Left lung (tissue), 14 donors: ENCODE data around the gene UBQLN4. TPM values are rescaled to one million over a fixed set of nuclear protein-coding genes. Genes with fewer than 3 reads are reported as not detected.

ENCODE experiments used
- ATAC-seq: fragments of 200-7000 bp; cut with Tn5 transposase; one replicate; pipeline ENCODE4 v1.9.1; 2020; ENCODE audit warnings: moderate library complexity
- DNase-seq, 4 donors: peaks; one replicate each; pipeline ENCODE4 v3.0.0-alpha.2; 2013 to 2020
- H3K27ac ChIP-seq, 2 donors: fragments of 200-600 bp; sonication (generic) in 1 of 2; one replicate each; pipeline versions ENCODE4 v1.5.0 to v1.8.0; 2020 to 2021
- H3K27me3 ChIP-seq, 2 donors: fragments of 200-600 bp; sonication (generic) in 1 of 2; one replicate each; pipeline versions ENCODE4 v1.5.0 to v1.8.0; 2020 to 2021
- H3K36me3 ChIP-seq, 2 donors: fragments of 200-600 bp; sonication (generic) in 1 of 2; one replicate each; pipeline versions ENCODE4 v1.5.0 to v1.8.0; 2020 to 2021
- H3K4me1 ChIP-seq, 2 donors: fragments of 200-600 bp; one replicate each; pipeline ENCODE4 v1.8.0; 2021
- H3K4me3 ChIP-seq, 2 donors: fragments of 200-600 bp; sonication (generic) in 1 of 2; one replicate each; pipeline versions ENCODE4 v1.5.0 to v1.8.0; 2020 to 2021; ENCODE audit warnings: mild to moderate bottlenecking in 1 of 2
- H3K9me3 ChIP-seq, 2 donors: fragments of 200-600 bp; sonication (generic) in 1 of 2; one replicate each; pipeline versions ENCODE4 v1.5.0 to v1.8.0; 2020 to 2021
- intact Hi-C, 2 donors: fragments of 100-400 bp; cut with DNase I; formaldehyde crosslinking; loops; one replicate each; pipeline versions ENCODE4 v1.11.2 to v1.14.2; 2022
- long read RNA-seq, 12 donors: library from polyadenylated mRNA in 2 of 12; unstranded in 2 of 12; transcript quantifications; one replicate each; pipeline ENCODE4 v2.0.0 and lab custom pipeline, GENCODE V29; 2019 to 2026
- polyA plus RNA-seq, 6 donors: library from polyadenylated mRNA; unstranded; fragments of 120-200 nt; gene quantifications; one replicate each; pipeline ENCODE4 v1.2.1, GENCODE V29; 2013; ENCODE audit not compliant: insufficient read length in 6 of 6
- total RNA-seq, 2 donors: library from RNA; stranded (reverse); fragmentation: NEBNext Ultra II Directional; extraction: Animal tissue kit (Norgen Biotek cat#: 25700); gene quantifications; one replicate each; pipeline ENCODE4 v1.2.1, GENCODE V29; 2021
- TF ChIP-seq, protein P1 (sequence below), 2 donors: fragments of 200-600 bp; sonication (generic) in 1 of 2; IDR thresholded peaks; one replicate each; pipeline versions ENCODE4 v1.5.0 to v1.8.0; 2021; ENCODE audit warnings: antibody characterized with exemption in 2 of 2
- donor health status: DM: no; HTN: yes; CAD: no.
- donor health status: DM: no; HTN: no; CAD: no.

Gene UBQLN4
- total RNA-seq, result 10 to 100 TPM; 28.7 to 35.9 TPM
- polyA plus RNA-seq, result 10 to 100 TPM; 60.8 to 71.8 (median 62.5) TPM
- long read RNA-seq, donor 1, transcript UBQLN4-201 (11 exons, 3,576 nt), result major isoform, 6 of 98 reads
- long read RNA-seq, donor 1, partial matches to known transcripts, result 92 of 98 reads
- long read RNA-seq, donor 1, other reads (novel, unspliced or antisense), result 0 of 98 reads
- long read RNA-seq, donor 2, transcript UBQLN4-201 (11 exons, 3,576 nt), result major isoform, 5 of 57 reads
- long read RNA-seq, donor 2, partial matches to known transcripts, result 51 of 57 reads
- long read RNA-seq, donor 2, other reads (novel, unspliced or antisense), result 0 of 57 reads
- long read RNA-seq, donor 3, transcript UBQLN4-201 (11 exons, 3,576 nt), result major isoform, 6 of 6 reads
- long read RNA-seq, donor 3, partial matches to known transcripts, result 0 of 6 reads
- long read RNA-seq, donor 3, other reads (novel, unspliced or antisense), result 0 of 6 reads
- long read RNA-seq, donor 4, partial matches to known transcripts, result 0 of 4 reads
- long read RNA-seq, donor 4, other reads (novel, unspliced or antisense), result 4 of 4 reads
- long read RNA-seq, donor 5, transcript UBQLN4-201 (11 exons, 3,576 nt), result major isoform, 5 of 29 reads
- long read RNA-seq, donor 5, partial matches to known transcripts, result 22 of 29 reads
- long read RNA-seq, donor 5, other reads (novel, unspliced or antisense), result 0 of 29 reads
- long read RNA-seq, donor 6, partial matches to known transcripts, result 11 of 14 reads
- long read RNA-seq, donor 6, other reads (novel, unspliced or antisense), result 0 of 14 reads
- long read RNA-seq, donor 7, partial matches to known transcripts, result 0 of 4 reads
- long read RNA-seq, donor 7, other reads (novel, unspliced or antisense), result 0 of 4 reads
- long read RNA-seq, donor 8, transcript UBQLN4-201 (11 exons, 3,576 nt), result major isoform, 5 of 34 reads
- long read RNA-seq, donor 8, partial matches to known transcripts, result 29 of 34 reads
- long read RNA-seq, donor 8, other reads (novel, unspliced or antisense), result 0 of 34 reads
- long read RNA-seq, donor 9, result 0 reads
- long read RNA-seq, donor 10, partial matches to known transcripts, result 0 of 3 reads
- long read RNA-seq, donor 10, other reads (novel, unspliced or antisense), result 3 of 3 reads
- long read RNA-seq, donor 11, partial matches to known transcripts, result 22 of 24 reads
- long read RNA-seq, donor 11, other reads (novel, unspliced or antisense), result 0 of 24 reads
- long read RNA-seq, donor 12, transcript UBQLN4-201 (11 exons, 3,576 nt), result major isoform, 8 of 15 reads
- long read RNA-seq, donor 12, partial matches to known transcripts, result 7 of 15 reads
- long read RNA-seq, donor 12, other reads (novel, unspliced or antisense), result 0 of 15 reads

DNA sequence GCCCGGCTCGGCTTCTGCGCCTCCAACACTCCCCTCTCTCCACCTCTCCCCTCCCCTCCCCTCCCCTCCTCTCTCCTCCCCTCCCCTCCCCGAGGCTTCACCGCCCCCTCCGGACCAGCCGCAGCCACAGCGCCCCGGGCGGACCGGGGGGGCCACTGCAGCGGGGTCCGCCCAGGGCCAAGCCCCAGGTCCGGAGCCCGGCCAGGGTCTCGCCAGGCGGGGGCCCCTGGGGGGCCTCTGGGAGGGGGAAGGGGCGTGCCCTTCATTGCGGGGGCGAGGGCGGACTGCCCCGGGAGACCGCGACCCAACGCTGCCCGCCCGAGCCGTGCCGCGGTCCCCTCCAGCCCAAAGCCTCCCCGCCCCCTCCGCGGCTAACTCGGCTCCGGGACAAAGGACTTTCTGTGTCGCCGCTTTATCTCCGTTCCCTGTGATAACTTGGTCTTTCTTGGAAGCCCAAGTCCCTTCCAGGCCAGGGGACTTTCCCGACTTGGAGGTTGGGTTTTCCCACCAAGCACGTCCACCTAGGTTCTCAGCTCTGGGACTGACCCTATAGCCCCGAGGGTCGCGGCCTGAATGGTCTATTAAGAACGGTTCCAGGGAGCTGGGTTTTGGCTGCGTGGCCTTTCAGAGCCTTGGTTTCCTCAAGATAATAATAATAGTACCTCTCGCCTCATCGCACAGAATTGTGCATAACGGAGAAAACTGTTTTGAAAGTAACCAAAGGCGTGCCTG lies at the start of gene UBQLN4:
TSS of gene UBQLN4 (minus strand) at position 31 of the 732 bp plus-strand sequence. CDS start 97 bp downstream, outside the sequence.
- Histone ChIP-seq H3K27me3 (no peaks in the 10 kb centered on the region), H3K9me3 (no peaks in the 10 kb centered on the region), H3K36me3 (peaks cover 0 to 25% of the 10 kb centered on the region in 2 donors), H3K4me3 (peak within 1 kb of the TSS; percentile 62 to 63), H3K27ac (peak within 1 kb of the TSS; percentile 92), H3K4me1 (peaks cover 7 to 29% of the 10 kb centered on the region in 2 donors)
- TF ChIP-seq, protein P1, sequence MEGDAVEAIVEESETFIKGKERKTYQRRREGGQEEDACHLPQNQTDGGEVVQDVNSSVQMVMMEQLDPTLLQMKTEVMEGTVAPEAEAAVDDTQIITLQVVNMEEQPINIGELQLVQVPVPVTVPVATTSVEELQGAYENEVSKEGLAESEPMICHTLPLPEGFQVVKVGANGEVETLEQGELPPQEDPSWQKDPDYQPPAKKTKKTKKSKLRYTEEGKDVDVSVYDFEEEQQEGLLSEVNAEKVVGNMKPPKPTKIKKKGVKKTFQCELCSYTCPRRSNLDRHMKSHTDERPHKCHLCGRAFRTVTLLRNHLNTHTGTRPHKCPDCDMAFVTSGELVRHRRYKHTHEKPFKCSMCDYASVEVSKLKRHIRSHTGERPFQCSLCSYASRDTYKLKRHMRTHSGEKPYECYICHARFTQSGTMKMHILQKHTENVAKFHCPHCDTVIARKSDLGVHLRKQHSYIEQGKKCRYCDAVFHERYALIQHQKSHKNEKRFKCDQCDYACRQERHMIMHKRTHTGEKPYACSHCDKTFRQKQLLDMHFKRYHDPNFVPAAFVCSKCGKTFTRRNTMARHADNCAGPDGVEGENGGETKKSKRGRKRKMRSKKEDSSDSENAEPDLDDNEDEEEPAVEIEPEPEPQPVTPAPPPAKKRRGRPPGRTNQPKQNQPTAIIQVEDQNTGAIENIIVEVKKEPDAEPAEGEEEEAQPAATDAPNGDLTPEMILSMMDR (IDR thresholded peaks at IDR 0.05), result peak; percentile 50 to 73
- intact Hi-C loops, result no loop called here
- DNase-seq, result peak; percentile 82 to 95 (median 92)
- peak; percentile 88 for ATAC-seq

DNA sequence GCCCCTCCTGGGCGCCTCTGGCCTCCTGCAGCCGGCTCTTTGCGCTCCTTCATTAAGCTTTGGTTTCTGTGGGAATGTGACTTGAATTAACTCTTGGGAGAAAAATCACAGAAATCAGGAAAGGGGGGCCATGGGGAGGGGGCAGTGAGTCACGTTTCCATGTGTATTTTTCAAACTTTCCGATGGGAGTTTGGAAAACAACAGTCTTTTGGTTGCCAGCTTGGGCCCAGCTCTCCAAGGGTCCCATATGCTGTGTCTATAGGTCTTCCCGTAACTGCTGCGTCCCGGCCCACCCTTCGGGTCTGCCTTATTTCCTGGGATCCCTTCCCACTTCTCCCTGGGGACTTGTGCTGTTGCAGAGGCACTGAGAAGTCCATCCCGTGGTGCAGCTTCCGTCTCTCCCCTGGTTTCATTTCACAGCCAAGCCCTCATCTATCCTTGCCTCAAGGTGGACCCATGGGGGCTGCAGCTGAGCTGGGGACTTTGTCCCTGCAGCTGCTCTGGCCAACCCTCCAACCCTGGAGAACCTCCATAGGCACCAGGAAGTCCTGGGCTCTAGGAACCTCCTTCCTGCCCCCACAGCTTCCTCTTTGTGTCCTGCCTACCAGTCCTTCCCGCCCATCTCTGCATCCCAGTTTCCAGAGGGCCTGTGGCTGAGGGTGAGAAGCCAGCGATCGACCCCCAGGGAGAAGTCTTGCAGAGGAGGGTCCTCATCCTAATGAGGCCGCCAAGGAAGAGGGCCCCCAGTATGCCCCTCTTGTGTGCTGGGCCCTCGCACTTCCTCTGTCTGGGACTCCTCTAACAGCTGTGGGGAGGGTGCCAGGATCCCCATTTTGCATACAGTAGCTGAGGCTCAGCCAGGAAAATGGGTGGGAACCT lies 49.3 kb upstream of the UBQLN4 start:
- intact Hi-C loops, result no loop called here
- H3K27me3 ChIP-seq, result peaks cover 0 to 52% of the 10 kb centered on the region in 2 donors
- H3K9me3 ChIP-seq, result no peaks in the 10 kb centered on the region
- TF ChIP-seq, protein P1 (IDR thresholded peaks at IDR 0.05), result no peak
- peaks cover 39 to 67% of the 10 kb centered on the region in 2 donors for H3K4me1 ChIP-seq
- H3K4me3 ChIP-seq, result no peak overlapping the region
- ATAC-seq, result no peak
- H3K36me3 ChIP-seq, result no peaks in the 10 kb centered on the region
- peak overlapping the region; percentile 93 to 94 for H3K27ac ChIP-seq
- DNase-seq, result no peak

DNA sequence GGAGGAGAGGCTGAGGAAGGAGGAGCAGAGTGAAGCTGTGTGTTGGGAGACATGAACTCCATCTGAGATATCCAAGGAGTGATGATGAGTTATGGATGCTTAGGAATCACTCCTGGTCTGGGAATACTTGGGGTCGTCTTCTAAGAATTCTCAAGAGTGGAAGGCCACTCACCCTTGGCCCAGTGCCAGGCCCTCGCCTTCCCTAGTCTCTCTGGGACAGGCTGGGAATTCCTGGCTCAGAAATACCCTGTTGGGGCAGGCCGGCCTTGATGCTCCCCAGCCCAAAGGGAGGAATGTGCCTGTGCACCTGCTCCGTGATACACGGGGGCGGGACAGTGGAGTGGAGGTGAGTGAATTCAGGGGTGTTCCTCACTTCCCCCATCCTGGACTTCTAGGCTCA lies 48.3 kb upstream of the UBQLN4 start:
- H3K9me3 ChIP-seq, result no peaks in the 10 kb centered on the region
- peak overlapping the region in 1 of 2 donors; percentile 94 for H3K27ac ChIP-seq
- H3K4me1 ChIP-seq, result peaks cover 42 to 72% of the 10 kb centered on the region in 2 donors
- H3K4me3 ChIP-seq, result no peak overlapping the region
- DNase-seq, result no peak
- no peak for ATAC-seq
- TF ChIP-seq, protein P1 (IDR thresholded peaks at IDR 0.05), result no peak
- intact Hi-C loops, result no loop called here
- no peaks in the 10 kb centered on the region for H3K36me3 ChIP-seq
- peaks cover 0 to 42% of the 10 kb centered on the region in 2 donors for H3K27me3 ChIP-seq
